CD4-positive, alpha-beta T cell treated with Interferon alpha-2 for 1 hour (primary cell): ENCODE data around the gene KIF26A.

Experiments
- DNase-seq, 2 donors: peaks; one replicate each; pipeline ENCODE4 v3.0.0-alpha.2; 2020 to 2022

The KIF26A gene

DNA sequence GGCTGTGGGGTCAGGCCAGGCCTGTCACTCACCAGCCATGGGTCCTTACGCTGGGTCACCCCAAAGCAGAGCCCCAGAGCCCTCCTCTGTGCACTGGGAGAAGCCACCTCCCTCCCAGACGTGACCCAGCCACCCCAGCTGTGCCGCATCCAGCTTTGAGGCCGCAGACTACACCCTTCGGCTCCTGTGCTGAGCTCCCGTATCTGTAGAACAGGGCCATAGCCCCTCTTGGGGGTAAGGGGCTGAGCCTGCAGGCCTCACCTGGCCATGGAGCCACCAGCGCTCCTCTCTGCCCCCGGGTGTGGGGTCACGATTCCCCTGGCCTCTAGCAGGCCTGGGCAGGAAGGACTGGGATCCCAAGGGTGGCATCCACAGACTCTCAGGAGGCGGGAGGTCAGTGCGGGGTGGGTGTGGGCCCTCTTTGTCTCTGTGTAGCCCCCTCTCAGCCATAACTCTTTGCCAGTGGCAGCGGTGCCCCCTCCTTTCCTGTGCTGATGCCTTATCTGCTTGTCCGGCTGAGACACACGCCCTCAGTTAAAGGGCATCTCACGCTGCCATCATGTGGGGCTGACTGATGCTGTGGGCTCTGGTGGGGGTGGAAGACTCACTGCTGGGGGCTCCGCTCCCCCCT, 36.6 kb upstream of the KIF26A start:
- DNase-seq = no peak

DNA sequence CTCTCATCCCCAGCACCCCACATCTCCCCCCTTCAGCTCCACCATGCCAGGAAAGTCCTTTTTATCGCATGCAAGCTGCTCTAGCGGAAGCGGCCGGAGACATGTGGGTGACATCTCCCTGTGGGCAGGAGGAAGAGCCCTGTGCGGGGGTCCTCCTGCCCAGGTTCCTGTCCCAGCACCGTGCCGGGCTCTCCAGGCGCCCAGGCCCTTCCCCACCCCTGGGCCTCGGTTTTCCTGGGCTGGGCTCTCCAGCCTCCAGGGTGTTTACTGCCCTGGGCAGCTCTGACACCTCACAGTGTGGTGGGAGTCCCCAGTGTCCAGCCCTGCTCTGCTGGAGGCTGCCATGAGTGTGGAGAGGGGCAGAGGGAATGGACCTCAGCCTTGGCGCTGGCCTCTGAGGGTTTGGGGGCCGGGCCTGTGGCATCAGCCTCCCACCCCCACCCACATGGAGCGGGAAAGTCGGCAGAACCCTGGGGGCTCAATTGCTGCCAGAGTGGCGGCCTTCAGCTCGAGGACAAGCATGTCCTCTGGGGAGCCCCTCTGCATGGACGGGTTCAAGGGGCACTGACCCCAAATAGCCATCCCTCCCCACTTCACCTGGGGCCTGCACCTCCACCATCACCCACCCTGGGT, 36.0 kb upstream of the KIF26A start:
- DNase-seq = no peak

DNA sequence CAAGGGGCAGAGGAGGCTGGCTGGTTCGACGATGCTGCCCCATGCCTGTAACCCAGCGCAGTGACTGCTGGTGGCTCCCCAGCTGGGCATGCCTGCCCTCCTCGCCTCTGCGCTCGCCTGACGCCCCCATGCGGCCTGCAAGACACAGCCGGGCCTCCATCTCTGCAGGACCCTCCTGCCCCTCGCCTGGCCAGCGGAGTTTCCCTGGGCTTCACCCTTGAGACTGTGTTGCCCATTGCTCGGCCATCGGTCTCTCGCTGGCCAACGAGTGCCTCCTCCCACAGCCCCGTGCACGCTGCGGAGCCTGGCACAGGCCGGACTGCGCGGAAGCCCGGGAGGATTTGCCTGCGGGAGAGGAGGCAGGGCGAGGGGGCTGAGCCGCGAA, 35.3 kb upstream of the KIF26A start:
- no peak for DNase-seq

- no peak for DNase-seq
Measured at GRCh38 chr14:104103446-104104075, 34.8 kb upstream of the KIF26A start.

DNA sequence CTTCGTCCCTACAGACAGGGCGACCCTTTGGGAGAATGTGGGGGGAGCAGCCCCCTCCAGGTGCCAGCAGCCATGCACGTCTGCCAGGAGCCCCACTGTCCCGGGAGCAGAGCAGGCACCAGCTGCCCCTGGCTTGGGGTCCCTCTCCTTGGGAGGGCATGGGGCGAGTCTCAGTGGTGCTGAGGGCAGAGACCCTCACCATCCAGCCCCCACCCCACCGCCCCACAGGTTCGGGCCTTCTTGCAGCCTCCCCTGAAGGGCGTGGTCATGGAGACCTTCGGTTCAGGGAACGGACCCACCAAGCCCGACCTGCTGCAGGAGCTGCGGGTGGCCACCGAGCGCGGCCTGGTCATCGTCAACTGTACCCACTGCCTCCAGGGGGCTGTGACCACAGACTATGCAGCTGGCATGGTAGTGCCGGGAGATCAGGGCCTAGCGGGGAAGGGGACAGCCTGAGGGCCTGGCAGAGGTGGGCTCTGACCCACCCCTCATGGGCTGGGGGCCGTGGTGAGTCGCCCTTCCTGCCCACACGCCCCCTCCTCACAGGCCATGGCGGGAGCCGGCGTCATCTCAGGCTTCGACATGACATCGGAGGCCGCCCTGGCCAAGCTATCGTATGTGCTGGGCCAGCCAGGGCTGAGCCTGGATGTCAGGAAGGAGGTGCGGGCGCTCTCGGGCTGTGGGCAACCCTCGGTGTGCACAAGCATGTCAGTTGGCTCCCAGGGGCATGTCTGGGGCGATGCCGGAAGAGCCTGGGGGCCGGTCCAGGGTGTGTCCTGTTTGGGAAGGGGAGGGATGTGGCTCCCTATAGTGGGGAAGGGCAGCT, 34.1 kb upstream of the KIF26A start:
- DNase-seq = no peak

DNA sequence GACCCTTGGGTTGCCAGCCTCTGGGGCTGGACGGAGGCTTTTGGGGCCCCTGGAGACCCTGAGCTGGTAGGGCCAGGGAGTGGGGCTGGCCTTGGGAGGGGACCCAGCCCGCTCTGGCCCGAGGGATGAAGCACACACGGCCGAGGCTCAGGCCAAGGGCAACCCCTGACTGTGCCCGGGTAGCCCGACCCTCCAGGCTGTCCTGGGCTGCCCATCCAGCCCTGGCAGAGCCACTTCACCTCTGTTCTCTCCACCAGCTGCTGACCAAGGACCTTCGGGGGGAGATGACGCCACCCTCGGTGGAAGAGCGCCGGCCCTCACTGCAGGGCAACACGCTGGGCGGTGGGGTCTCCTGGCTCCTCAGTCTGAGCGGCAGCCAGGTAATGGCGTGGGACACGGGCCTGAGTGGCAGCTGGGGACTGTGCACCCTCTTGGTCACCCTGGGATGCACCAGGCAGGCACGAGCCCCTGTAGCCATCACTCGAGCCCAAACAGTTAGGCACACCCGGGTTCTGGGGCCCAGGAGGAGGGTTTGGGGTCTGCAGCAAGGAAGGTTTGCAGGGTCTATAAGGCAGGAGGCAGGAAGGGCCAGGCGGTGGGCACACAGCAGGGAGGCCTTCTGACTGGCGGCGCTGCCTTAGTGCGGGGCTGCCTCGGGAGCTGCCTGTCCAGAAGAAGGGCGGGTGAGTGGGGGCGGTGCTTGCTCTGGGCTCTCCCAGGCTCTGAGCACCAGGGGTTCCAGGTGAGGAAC, 33.1 kb upstream of the KIF26A start:
- DNase-seq = no peak

GRCh38 chr14:104105822-104106470, 32.4 kb upstream of the KIF26A start:
- no peak for DNase-seq

DNA sequence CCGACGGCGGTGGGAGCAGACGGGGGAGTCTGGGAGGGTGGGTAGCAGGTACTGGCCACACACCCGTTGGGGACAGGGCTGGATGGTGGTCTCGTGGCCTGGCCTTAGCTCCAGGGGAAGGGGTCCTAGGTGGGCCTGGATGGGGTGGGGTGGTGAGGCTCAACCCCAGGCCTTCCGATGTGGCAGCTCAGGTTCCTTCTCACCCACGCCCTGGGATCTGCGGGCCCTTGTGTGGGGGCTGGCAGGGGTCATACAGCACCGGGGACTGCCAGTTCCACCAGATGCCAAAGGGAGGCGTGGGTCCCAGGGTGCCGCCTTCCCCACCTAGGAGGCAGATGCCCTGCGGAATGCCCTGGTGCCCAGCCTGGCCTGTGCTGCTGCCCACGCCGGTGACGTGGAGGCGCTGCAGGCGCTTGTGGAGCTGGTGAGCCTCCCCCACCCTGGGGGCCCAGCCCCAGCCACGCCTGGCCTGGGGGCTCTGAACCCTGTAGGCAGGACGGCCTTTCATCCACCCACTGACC, 31.9 kb upstream of the KIF26A start:
- no peak for DNase-seq

DNA sequence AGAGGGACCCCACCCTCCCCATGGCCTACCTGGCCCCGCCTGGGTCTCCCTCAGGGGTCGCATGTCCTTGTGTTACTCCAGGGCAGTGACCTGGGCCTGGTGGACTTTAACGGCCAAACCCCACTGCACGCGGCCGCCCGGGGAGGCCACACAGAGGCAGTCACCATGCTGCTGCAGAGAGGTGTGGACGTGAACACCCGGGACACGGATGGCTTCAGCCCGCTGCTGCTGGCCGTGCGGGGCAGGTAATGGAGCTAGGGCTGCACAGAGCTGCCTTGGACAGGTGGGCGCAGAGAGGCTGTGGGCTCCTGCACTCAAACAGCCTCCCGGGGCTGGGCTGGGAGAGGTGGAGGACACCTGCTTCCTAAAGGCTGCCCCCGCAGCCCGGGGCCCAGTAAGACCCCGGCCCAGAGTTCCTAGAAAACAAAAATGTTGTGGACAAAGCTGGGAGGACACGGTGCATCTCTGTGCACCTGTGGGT, 31.2 kb upstream of the KIF26A start:
- DNase-seq = no peak

- DNase-seq = no peak
Measured at GRCh38 chr14:104107611-104108569, 30.5 kb upstream of the KIF26A start.

GRCh38 chr14:104108570-104109541, 29.5 kb upstream of the KIF26A start:
- DNase-seq = no peak

DNA sequence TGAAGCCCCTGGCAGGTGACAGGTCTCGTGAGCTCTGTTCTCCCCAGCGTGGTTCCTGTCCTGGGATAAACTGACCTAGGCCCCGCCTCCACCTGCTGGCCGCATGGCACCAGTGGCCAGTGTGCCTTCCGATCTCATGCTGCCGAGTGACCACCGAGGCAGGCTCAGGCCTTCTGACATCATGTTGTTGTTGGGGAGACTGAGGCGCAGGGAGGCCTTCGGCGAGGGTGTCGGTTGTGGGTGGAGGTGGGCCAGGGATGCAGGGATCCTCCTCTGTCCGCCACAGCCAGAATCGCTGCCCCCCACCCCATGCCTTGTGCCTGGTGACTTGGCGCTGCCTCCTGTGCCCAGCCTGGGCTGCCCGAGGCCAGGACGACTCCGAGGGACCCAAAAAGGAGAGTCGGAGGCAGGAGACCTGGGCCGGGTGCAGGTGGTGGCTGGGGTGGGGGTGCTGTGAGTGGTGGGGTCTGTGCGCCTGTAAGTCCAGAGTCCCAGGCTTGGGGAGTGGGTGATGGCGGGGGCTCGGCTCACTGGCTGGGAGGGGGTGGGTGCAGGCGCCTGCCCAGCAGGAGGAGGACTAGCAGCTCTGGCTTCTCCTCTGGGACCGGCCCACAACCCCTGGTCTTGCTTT, 28.5 kb upstream of the KIF26A start:
- no peak for DNase-seq

DNA sequence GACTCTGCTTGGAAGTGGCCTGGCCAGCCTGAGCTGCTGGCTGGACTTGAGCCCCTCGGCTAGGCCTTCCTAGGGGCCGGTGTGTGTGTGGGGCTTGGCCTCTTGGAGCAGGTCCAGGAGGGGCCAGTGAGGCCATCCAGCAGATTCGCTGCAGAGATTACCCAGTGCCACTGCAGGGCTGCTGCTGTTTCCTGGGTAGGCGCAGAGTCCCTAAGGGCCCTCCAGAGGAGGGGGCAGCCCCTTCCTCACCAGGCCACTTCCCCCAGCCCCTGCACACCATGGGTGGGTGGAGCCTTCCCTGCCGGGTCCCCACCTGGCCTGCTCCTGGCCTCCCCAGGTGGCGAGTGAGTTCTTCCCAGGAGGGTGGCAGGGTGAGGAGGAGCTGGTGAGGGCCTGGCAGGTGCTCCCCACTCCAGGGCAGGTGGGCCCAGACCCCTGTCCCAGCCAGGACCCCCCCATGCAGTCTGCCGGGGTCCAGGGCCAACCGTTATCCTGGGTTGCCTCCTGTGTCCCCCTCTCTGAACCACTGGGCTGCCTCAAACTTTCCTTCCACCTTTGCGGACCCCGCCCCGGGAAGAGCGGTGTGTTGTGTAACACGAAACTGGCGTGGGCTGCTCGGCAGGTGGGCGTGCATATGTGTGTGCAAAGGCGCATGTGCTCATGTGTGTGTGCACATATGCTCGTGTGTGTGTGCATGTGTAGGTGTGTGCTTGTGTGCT, 27.7 kb upstream of the KIF26A start:
- no peak for DNase-seq

DNA sequence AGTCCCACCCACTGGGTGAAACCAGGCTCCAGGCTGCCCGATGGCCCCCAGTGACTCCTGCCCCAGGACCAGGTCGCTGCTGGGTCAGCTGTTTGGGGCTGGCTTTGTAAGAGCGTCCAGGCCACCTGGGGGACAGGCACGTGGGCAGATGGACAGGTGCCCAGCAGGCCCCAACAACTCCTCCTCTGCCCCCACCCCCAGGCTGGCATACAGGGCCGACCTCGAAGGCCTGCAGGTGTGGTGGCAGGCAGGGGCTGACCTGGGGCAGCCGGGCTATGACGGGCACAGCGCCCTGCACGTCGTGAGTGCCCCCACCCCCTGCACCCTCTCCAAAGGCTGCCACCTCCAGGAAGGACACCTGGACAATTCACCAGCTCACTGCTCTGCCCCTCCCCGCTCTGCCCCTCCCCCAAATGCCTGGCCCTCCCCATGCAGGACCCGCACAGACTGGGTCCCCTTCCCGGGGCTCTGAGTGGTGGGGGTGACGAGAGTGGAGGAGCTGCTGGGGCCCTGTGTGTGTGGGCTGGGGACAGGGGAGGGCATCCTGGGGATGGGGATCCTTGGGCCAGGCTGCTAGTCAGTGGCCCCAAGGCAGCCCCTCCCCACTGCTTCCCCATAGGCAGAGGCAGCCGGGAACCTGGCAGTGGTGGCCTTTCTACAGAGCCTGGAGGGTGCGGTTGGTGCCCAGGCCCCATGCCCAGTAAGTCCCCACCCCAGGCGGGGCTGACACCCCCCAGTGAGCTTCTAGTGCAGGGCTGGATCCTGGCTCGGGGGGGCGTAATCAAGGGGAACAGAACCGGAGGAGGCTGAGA, 26.9 kb upstream of the KIF26A start:
- no peak for DNase-seq

DNA sequence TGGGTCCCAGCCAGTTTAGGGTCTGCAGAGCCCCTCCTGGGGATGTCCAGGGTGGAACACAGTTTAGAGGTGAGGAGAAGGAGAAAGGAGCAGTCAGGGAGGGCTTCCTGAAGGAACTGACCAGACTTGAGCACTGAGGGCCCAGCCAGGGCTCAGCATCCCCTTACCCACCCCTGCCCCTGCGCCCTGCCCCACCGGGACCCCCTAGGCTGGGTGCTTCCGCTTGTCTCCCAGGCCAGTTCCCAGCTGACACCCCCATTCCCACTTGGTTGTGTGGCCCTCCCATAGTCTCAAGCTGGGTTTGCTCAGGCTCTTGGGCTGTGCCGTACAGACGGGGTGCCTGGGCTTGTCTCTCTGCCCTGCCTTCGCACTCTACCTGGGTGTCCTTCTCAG, 26.3 kb upstream of the KIF26A start:
- no peak for DNase-seq

DNA sequence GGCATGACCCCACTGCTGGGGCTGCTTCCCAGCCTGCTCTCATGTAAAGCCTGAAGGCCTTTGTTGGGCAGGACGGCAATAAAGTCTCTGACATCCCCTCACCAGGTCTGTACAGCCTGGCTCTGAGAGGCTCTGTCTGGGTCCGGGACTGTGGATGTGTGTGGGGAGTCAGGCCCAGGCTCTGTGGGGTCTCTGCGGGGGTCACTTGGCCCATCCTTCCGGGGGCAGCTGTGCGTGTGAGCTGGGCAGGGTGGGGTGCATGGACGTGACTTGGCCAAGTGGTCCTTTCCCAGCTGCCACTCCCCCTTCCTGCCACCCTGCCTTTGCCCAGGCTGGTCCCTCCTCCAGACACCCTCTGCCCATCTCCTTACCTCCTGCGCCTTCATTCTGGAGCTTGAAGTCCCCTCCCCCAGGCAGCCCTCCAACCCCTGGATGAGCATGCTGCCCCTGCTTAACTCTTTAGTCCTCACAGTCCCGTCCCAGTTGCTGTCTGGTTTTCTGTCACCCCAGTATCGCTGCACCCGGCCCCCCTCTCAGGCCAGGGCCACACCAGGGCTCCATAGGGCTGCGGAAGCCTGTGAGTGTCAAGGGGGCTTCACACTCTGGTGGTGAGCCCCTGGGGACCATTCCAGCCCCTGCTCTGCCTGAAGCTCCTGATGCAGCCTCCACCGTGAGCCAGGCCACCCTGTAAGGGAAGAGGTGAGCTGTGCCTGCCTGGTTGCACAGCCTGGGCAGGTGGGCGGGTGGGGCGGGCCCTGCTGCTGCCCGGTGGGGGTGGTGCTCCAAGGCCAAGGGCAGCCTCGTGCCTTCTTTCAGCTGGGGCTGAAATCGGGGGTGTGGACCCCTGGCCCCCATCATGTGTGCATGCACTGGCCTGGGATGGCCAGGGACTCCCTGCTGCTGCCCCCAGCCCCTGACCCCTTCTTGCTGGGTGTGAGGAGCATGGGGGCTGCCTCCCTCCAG, 25.5 kb upstream of the KIF26A start:
- no peak for DNase-seq
